Upper lobe of left lung (tissue), 6 donors: ENCODE results near the gene NR5A1. TPM values are rescaled to one million over a fixed set of nuclear protein-coding genes. Genes with fewer than 3 reads are reported as not detected.
A peak's percentile ranks its signal among the peaks of the same experiment; 100 is the strongest.

Source experiments
- ATAC-seq, 2 donors: fragments of 200-7000 bp; cut with Tn5 transposase; one replicate each; pipeline ENCODE4 v1.9.1; 2022; ENCODE audit warnings: mild to moderate bottlenecking in 2 of 2, moderate library complexity in 2 of 2; ENCODE audit not compliant: low FRiP score in 2 of 2
- DNase-seq, 2 donors: peaks; one replicate each; pipeline ENCODE4 v3.0.0-alpha.2; 2019 to 2020
- H3K27ac ChIP-seq, 4 donors: fragments of 200-600 bp; sonication (generic); one replicate each; pipeline ENCODE4 v1.5.1; 2016 to 2019
- H3K27me3 ChIP-seq, 4 donors: fragments of 200-600 bp; sonication (generic); one replicate each; pipeline ENCODE4 v1.5.1; 2017 to 2019
- H3K36me3 ChIP-seq, 4 donors: fragments of 200-600 bp; sonication (generic); one replicate each; pipeline ENCODE4 v1.5.1; 2016 to 2019
- H3K4me1 ChIP-seq, 4 donors: fragments of 200-600 bp; sonication (generic); one replicate each; pipeline ENCODE4 v1.5.1; 2018 to 2019
- H3K4me3 ChIP-seq, 4 donors: fragments of 200-600 bp; sonication (generic); one replicate each; pipeline ENCODE4 v1.5.1; 2017 to 2019; ENCODE audit warnings: mild to moderate bottlenecking in 2 of 4, moderate library complexity in 1 of 4
- H3K9me3 ChIP-seq, 4 donors: fragments of 200-600 bp; sonication (generic); one replicate each; pipeline ENCODE4 v1.5.1; 2018 to 2019
- EP300 ChIP-seq, 4 donors: sonication (generic); formaldehyde crosslinking; IDR thresholded peaks; one replicate each; pipeline ENCODE4 v1.5.1; 2017; ENCODE audit warnings: antibody characterized with exemption in 4 of 4, control low read depth in 2 of 4
- POLR2A ChIP-seq, 4 donors: fragments of 450-650 bp; IDR thresholded peaks; one replicate each; pipeline ENCODE4 v1.5.1; 2016 to 2017; ENCODE audit warnings: antibody characterized with exemption in 4 of 4, mild to moderate bottlenecking in 2 of 4
- POLR2AphosphoS5 ChIP-seq, 2 donors: sonication (generic); formaldehyde crosslinking; IDR thresholded peaks; one replicate each; pipeline ENCODE4 v1.5.1; 2017; ENCODE audit warnings: antibody characterized with exemption in 2 of 2
- WGBS, 2 donors: methylation state at CpG; one replicate each; pipeline ENCODE4 v1.1.5; 2017 to 2018; 5-methylcytosine and 5-hydroxymethylcytosine counted together
- total RNA-seq, 6 donors: library from RNA; depleted of rRNA in 4 of 6; stranded (reverse); fragments of >200 nt in 4 of 6; gene quantifications; one replicate each; pipeline versions ENCODE4 v1.1.0 to v1.2.1, GENCODE V29; 2016 to 2021
- TF ChIP-seq, protein P1 (sequence below), 6 experiments: fragments of 450-650 bp in 4 of 6; fragments of 200-600 bp in 2 of 6; sonication (generic) in 2 of 6; IDR thresholded peaks; one replicate each; pipeline ENCODE4 v1.5.1; 2016 to 2019; ENCODE audit warnings: antibody characterized with exemption in 6 of 6
- donor health status: DM: no; HTN: no; CAD: no; lungs with moderate emphysema.
- donor health status: DM: no; HTN: yes; CAD: no; lungs with severe emphysema.

NR5A1 gene
- total RNA-seq, 6 donors from 2014 or later: 0.30 to 0.49 TPM; not detected in 4

DNA sequence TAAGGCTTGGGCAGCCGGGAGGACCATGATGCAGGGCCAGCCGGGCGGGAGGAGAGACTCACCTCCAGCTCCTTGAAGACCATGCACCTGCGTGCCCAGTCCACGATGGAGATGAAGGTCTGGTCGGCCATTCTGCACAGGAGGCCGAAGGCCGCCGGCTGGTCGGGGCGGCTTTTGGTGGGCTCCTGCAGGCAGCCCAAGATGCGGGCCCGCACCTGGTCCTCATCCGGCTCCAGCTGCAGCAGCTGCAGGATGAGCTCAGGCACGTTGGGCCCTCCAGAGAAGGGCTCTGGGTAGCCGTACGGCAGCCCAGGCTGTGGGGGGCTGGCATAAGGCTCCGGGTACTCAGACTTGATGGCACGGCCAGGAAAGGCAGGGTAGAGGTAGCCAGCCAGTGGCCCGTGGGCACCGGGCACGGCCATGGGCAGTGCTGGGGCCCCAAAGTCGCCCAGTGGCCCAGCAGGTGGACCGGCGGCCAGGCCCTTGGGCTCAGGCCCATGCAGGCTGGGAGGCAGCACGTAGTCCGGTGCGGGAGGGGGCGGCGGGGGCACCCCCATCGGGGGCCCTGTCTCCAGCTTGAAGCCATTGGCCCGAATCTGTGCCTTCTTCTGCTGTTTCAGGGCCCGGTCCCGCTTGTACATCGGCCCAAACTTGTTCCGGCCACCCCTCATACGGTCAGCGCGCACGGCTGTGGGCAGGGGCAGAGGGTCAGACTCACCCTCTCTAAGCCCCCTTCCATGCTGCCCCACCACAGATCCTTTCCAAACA is 7.0 kb downstream of the NR5A1 start:
- H3K27me3 ChIP-seq: peaks cover 0 to 36% (median 26%) of the 10 kb centered on the region in 4 donors
- WGBS, 2 donors: 91 to 95% methylated on average over 14 to 31 of the region's 40 CpGs
- H3K9me3 ChIP-seq: no peaks in the 10 kb centered on the region
- TF ChIP-seq POLR2A (IDR thresholded peaks at IDR 0.05) (no peak), EP300 (IDR thresholded peaks at IDR 0.05) (no peak), POLR2AphosphoS5 (IDR thresholded peaks at IDR 0.05) (no peak)
- TF ChIP-seq, protein P1, sequence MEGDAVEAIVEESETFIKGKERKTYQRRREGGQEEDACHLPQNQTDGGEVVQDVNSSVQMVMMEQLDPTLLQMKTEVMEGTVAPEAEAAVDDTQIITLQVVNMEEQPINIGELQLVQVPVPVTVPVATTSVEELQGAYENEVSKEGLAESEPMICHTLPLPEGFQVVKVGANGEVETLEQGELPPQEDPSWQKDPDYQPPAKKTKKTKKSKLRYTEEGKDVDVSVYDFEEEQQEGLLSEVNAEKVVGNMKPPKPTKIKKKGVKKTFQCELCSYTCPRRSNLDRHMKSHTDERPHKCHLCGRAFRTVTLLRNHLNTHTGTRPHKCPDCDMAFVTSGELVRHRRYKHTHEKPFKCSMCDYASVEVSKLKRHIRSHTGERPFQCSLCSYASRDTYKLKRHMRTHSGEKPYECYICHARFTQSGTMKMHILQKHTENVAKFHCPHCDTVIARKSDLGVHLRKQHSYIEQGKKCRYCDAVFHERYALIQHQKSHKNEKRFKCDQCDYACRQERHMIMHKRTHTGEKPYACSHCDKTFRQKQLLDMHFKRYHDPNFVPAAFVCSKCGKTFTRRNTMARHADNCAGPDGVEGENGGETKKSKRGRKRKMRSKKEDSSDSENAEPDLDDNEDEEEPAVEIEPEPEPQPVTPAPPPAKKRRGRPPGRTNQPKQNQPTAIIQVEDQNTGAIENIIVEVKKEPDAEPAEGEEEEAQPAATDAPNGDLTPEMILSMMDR (IDR thresholded peaks at IDR 0.05): no peak
- H3K27ac ChIP-seq: no peak overlapping the region
- H3K4me1 ChIP-seq: peaks cover 10 to 23% (median 16%) of the 10 kb centered on the region in 4 donors
- no peak overlapping the region for H3K4me3 ChIP-seq
- DNase-seq (no peak), ATAC-seq (no peak)
- H3K36me3 ChIP-seq: no peaks in the 10 kb centered on the region

DNA sequence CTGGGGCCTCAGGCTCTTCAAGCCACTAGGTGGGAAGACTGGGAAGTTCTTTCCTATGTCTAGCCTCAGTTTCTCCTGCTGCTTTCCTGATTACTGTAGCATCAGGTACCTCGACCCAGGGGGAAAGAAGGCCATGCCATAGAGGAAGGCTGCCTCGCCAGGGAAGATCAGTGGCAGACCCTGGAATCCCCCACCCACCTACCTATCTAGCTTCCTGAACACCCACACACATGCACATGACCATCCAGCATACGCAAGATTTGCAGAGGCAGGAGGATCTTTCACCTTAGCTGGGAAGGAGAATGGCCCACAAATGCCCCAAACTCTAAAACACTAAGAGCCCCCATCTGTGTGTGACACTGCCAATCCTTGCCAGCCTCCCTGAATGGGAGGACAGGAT is 8.0 kb downstream of the NR5A1 start:
- ATAC-seq (no peak), DNase-seq (no peak)
- H3K4me1 ChIP-seq: peaks cover 8 to 15% (median 13%) of the 10 kb centered on the region in 4 donors
- peaks cover 0 to 28% (median 22%) of the 10 kb centered on the region in 4 donors for H3K27me3 ChIP-seq
- H3K9me3 ChIP-seq: no peaks in the 10 kb centered on the region
- no peak overlapping the region for H3K4me3 ChIP-seq
- no peak overlapping the region for H3K27ac ChIP-seq
- TF ChIP-seq, protein P1 (IDR thresholded peaks at IDR 0.05): no peak
- TF ChIP-seq POLR2AphosphoS5 (IDR thresholded peaks at IDR 0.05): no peak
- TF ChIP-seq POLR2A (IDR thresholded peaks at IDR 0.05): no peak
- H3K36me3 ChIP-seq: no peaks in the 10 kb centered on the region
- 75 to 85% methylated on average over 1 to 3 of the region's 3 CpGs for WGBS, 2 donors

DNA sequence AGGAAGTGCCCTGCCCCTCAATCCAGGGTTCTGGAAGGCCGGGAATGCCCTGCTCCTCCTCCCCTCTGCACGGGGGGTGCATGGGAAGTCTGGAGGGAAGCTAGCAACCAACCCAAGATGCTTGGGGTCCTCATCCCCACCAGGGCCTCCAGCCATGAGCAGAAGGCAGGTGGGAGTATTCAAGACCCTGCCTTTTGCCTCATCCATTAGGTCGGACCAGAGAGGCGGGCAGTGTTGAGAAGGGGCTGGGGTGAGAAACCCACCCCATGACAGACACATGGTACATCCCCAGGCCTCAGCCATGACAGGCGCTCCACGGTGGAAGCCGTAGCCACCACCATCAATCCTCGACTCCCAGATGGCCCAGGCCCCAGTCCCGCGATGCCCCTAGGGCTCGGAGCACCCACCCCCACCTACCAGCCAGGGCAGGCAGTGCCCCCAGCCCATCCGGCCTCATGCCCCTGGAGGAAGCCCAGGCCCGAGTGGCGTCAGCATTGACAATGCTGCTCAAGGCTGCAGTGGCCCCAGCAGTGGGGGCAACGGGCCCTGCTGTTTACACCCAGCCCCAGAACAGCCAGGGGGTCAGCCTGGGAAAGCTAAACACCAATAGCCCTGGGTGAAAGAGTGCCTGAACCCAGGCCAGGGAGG is 8.6 kb downstream of the NR5A1 start:
- TF ChIP-seq POLR2AphosphoS5 (IDR thresholded peaks at IDR 0.05) (no peak), POLR2A (IDR thresholded peaks at IDR 0.05) (no peak), EP300 (IDR thresholded peaks at IDR 0.05) (no peak)
- TF ChIP-seq, protein P1 (IDR thresholded peaks at IDR 0.05): no peak
- Histone ChIP-seq H3K27me3 (peaks cover 0 to 23% (median 16%) of the 10 kb centered on the region in 4 donors), H3K36me3 (no peaks in the 10 kb centered on the region), H3K9me3 (no peaks in the 10 kb centered on the region), H3K27ac (no peak overlapping the region), H3K4me1 (peaks cover 2 to 9% (median 8%) of the 10 kb centered on the region in 4 donors), H3K4me3 (no peak overlapping the region)
- 80 to 86% methylated on average over 7 to 11 of the region's 15 CpGs for WGBS, 2 donors
- peak in 1 of 2 donors; percentile 74 for DNase-seq
- no peak for ATAC-seq

DNA sequence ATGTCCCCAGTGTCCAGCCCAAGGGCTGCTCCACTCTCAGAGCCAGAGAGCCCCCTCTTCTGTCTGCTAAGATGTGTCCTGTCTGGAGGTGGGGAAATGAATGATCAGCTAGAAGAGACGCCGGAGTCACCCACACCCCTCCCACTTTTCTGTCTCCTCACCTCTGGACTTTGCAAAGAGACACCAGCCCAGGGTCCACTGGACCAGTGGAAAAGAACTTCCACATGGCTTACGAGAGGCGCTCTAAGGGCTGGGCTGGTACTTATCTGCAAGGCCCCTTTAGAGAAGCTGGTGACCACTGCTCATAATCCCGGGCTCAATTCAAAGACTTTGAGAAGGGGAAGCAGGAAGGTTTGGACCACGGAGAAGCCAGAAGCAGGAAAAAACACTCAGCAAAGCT is 9.2 kb downstream of the NR5A1 start:
- H3K27me3 ChIP-seq: peaks cover 0 to 17% (median 10%) of the 10 kb centered on the region in 4 donors
- peaks cover 0 to 3% (median 2%) of the 10 kb centered on the region in 4 donors for H3K4me1 ChIP-seq
- no peak overlapping the region for H3K27ac ChIP-seq
- 63 to 69% methylated on average over 6 of the region's 6 CpGs for WGBS, 2 donors
- DNase-seq (no peak), ATAC-seq (no peak)
- TF ChIP-seq POLR2A (IDR thresholded peaks at IDR 0.05) (no peak), POLR2AphosphoS5 (IDR thresholded peaks at IDR 0.05) (no peak), EP300 (IDR thresholded peaks at IDR 0.05) (no peak)
- TF ChIP-seq, protein P1 (IDR thresholded peaks at IDR 0.05): no peak
- H3K36me3 ChIP-seq: no peaks in the 10 kb centered on the region
- H3K9me3 ChIP-seq: no peaks in the 10 kb centered on the region
- no peak overlapping the region for H3K4me3 ChIP-seq
